HG02763 (cell line): ENCODE results near the gene IL5RA.

Experiments
- ATAC-seq: cut with Tn5 transposase; IDR thresholded peaks from one replicate; pipeline ENCODE4 v1.9.1; 2021; ENCODE audit warnings: mild to moderate bottlenecking, moderate library complexity; ENCODE audit not compliant: unreplicated experiment

Gene IL5RA

DNA sequence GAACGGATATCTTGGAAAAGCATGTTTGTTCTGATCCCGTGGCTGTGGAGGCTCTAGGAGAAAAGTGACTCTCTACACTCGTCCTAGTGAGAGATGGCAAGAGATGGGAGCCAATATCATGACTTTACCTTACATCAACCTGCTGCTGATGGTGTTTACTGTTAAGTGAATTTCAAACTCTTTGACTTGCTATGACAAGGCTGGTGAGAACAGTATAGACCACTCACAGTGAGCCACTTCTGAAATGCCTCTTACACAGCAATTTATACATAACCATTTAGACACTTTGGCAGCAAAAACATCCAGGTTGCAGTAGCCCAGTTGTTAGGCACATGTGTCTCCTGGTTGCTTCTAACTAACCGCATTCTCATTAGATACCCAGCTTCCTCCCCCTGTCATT lies 43.3 kb downstream of the IL5RA start:
- no peak for ATAC-seq

GRCh38 chr3:3066378-3066777 lies 43.8 kb downstream of the IL5RA start:
- peak; percentile 71 for ATAC-seq

DNA sequence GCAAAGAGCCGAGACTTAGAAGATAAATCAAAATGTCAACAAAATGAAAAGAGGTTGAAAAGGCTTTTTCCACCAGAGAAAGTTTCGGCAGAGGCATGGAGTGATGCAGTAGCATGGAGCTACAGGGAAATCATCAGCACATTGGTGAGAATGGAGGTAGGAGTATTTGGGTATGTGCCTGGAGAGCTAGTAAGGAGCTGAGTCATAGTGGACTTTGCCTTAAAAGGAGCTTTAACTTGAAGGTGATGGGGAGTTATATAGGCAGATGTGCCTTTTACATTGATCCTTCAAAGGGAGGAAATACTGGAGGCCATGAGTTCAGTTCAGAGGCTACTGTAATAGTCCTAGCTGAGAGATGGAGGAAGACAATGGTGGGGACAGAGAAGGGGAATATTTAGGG lies 44.3 kb downstream of the IL5RA start:
- ATAC-seq = no peak

GRCh38 chr3:3064297-3064696 lies 45.9 kb downstream of the IL5RA start:
- no peak for ATAC-seq

GRCh38 chr3:3059645-3060044 lies 50.5 kb downstream of the IL5RA start:
- ATAC-seq = no peak

GRCh38 chr3:3053974-3054373 lies 56.2 kb downstream of the IL5RA start:
- ATAC-seq = no peak

GRCh38 chr3:3038201-3038991 lies 71.8 kb downstream of the IL5RA start:
- ATAC-seq = no peak

- ATAC-seq = no peak
These were observed 73.0 kb downstream of the IL5RA start for GRCh38 chr3:3037156-3037555.

- ATAC-seq = no peak
These were observed 78.8 kb downstream of the IL5RA start for GRCh38 chr3:3031326-3031725.

- peak; percentile 91 for ATAC-seq
These were observed 82.1 kb downstream of the IL5RA start for GRCh38 chr3:3027976-3028567.

- ATAC-seq = no peak
These were observed 86.9 kb downstream of the IL5RA start for GRCh38 chr3:3023111-3023745.

GRCh38 chr3:3020209-3020608 lies 90.0 kb downstream of the IL5RA start:
- ATAC-seq = no peak
